H1 (cell line): Measurements from ENCODE around the gene CCDC63. TPM values are rescaled to one million over a fixed set of nuclear protein-coding genes. Genes with fewer than 3 reads are reported as not detected.

Experiments
- CTCF ChIP-seq, 3 experiments: IDR thresholded peaks; 1 replicate in 2 of 3; 2 replicates in 1 of 3; pipeline versions ENCODE4 v1.5.1 to v1.6.1; 2011; ENCODE audit warnings: low read length in 3 of 3, mild to moderate bottlenecking in 3 of 3, inconsistent platforms in 2 of 3, low read depth in 1 of 3, moderate library complexity in 1 of 3; ENCODE audit not compliant: insufficient read depth in 1 of 3; ENCODE audit errors: control extremely low read depth in 1 of 3
- SIN3A ChIP-seq, 2 experiments: IDR thresholded peaks in 1 of 2; conservative IDR thresholded peaks in 1 of 2; 2 replicates each; pipeline ENCODE4 v1.6.1; 2011 to 2012; ENCODE audit warnings: low read length in 2 of 2, improper control_type of control experiment in 1 of 2, low read depth in 1 of 2, mild to moderate bottlenecking in 1 of 2
- polyA plus RNA-seq, 7 experiments: library from polyadenylated mRNA; depleted of rRNA in 3 of 7; stranded (reverse) in 5 of 7; unstranded in 2 of 7; fragments of >200 nt in 5 of 7; fragments of 200-250 nt in 2 of 7; gene quantifications; 1 replicate in 5 of 7; 2 replicates in 1 of 7; 4 replicates in 1 of 7; pipeline versions ENCODE4 v1.2.1 to v1.2.3, GENCODE V29; 2011 to 2013; ENCODE audit warnings: missing spikeins in 2 of 7, mixed read lengths in 2 of 7
- total RNA-seq: library from RNA; stranded (reverse); fragmentation: NEBNext Ultra II Directional; extraction: Animal tissue kit (Norgen Biotek cat#: 25700); gene quantifications from 2 replicates; pipeline ENCODE4 v1.2.1, GENCODE V29; 2021

CCDC63 gene
- total and polyA plus RNA-seq, 2 of the 8 experiments (the other 6 are each of a cell fraction or from before 2014, with no cell fraction given), result 0.42 to 0.93 TPM

GRCh38 chr12:110826592-110827200 is 20.1 kb upstream of the CCDC63 start (continued):
- peak; percentile 87 to 98 (median 95) for TF ChIP-seq CTCF (IDR thresholded peaks at IDR 0.05; ENCODE audit: control extremely low read depth in 1 of 3, insufficient read depth in 1 of 3, low read depth in 1 of 3, low read length in 3 of 3)
- peak in 1 of 2 experiments; percentile 76; a peak in 2 of 4 replicates for TF ChIP-seq SIN3A (conservative IDR thresholded peaks at IDR 0.05 in 1 of 2, IDR thresholded peaks at IDR 0.05 in 1 of 2; ENCODE audit: low read depth in 1 of 2, low read length in 2 of 2)
- TF ChIP-seq, all 59 proteins: peak for 7
